ENCODE results near the gene CCDC149.

DNA sequence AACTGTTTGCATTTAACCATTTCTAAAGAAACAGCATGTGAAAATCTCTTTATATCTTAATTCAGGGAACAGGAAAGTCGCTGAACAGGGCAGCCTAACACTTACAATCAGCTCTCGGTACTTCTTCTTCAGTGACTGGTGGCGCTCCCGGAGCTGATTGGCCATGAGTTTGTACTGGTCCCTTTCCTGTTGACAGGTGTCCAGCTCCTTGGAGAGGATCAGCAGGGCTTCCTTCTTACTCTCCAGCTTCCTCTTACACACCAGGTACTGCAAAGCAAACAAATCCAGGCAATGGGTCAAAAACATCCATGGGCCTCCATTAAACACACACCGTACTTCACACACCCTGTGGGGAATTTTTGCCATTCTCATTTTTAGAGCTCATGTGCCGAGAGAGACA lies 36.4 kb downstream of the CCDC149 start:
- no peak for TF ChIP-seq POLR2A (IDR thresholded peaks at IDR 0.05; ENCODE audit: low read length)
- no peak for TF ChIP-seq GATA1 (IDR thresholded peaks at IDR 0.05; ENCODE audit: low read depth, low read length)
